Left ventricle myocardium inferior (tissue), 1 donor: ENCODE results near the gene RAB34. TPM values are rescaled to one million over a fixed set of nuclear protein-coding genes. Genes with fewer than 3 reads are reported as not detected.

Experiments
- DNase-seq: peaks from one replicate; pipeline ENCODE4 v3.0.0-alpha.2; 2020
- H3K27ac ChIP-seq: fragments of 200-600 bp; replicated peaks from 2 replicates; pipeline ENCODE4 v1.8.0; 2021
- H3K27me3 ChIP-seq: fragments of 200-600 bp; 2 replicates; pipeline ENCODE4 v1.8.0; 2021; ENCODE audit warnings: low read depth
- H3K36me3 ChIP-seq: fragments of 200-600 bp; 2 replicates; pipeline ENCODE4 v1.8.0; 2021
- H3K4me1 ChIP-seq: fragments of 200-600 bp; 2 replicates; pipeline ENCODE4 v1.8.0; 2021
- H3K4me3 ChIP-seq: fragments of 200-600 bp; 2 replicates; pipeline ENCODE4 v1.8.0; 2021; ENCODE audit warnings: mild to moderate bottlenecking, moderate library complexity
- H3K9me3 ChIP-seq: fragments of 200-600 bp; replicated peaks from 2 replicates; pipeline ENCODE4 v1.8.0; 2021
- intact Hi-C: fragments of 100-400 bp; cut with micrococcal nuclease; formaldehyde crosslinking; loops from one replicate; pipeline ENCODE4 v1.11.0; 2022
- total RNA-seq: library from RNA; stranded (reverse); fragmentation: NEBNext Ultra II Directional; extraction: Animal tissue kit (Norgen Biotek cat#: 25700); gene quantifications from one replicate; pipeline ENCODE4 v1.2.1, GENCODE V29; 2021
- TF ChIP-seq, protein P1 (sequence below): fragments of 200-600 bp; IDR thresholded peaks from 2 replicates; pipeline ENCODE4 v1.8.0; 2021; ENCODE audit warnings: antibody characterized with exemption, mild to moderate bottlenecking, borderline replicate concordance
- donor health status: DM: no; HTN: yes; CAD: no; lungs with severe emphysema.

The RAB34 gene
- total RNA-seq, 1 donor from 2014 or later, result 13.1 TPM

DNA sequence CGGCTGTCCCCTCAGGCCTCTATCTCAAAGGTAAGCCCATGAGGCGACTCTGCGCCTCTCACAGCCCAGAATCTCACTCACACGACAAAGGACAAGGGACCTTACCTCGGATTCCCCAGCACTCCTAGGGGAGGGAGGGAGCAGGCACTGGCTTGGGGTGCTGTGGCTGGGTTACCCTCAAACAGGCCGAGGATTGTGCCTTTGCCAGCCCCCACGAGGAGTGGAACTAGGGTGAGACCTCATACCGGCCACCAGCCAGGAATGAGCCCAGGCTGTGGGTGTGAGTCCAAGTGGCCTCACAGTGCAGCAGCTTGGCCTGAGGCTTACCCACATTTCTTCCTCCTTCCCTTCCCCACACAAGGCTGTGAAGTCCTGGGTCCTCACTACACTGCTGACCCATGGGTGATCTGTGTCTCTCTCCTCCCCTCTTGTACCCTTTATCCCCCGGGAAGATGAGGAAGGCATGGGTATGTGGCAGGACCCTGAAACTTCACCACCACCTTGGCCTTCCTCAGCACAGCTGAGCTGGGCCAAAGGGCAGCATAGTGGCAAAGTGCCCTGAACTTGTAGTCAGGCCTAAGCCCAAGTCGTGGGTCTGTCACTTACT lies 11.8 kb downstream of the RAB34 start:
- Histone ChIP-seq H3K4me1 (peaks cover 10% of the 10 kb centered on the region), H3K27ac (no peak overlapping the region), H3K27me3 (no peaks in the 10 kb centered on the region), H3K36me3 (peaks cover 27% of the 10 kb centered on the region), H3K4me3 (no peak overlapping the region), H3K9me3 (no peaks in the 10 kb centered on the region)
- TF ChIP-seq, protein P1, sequence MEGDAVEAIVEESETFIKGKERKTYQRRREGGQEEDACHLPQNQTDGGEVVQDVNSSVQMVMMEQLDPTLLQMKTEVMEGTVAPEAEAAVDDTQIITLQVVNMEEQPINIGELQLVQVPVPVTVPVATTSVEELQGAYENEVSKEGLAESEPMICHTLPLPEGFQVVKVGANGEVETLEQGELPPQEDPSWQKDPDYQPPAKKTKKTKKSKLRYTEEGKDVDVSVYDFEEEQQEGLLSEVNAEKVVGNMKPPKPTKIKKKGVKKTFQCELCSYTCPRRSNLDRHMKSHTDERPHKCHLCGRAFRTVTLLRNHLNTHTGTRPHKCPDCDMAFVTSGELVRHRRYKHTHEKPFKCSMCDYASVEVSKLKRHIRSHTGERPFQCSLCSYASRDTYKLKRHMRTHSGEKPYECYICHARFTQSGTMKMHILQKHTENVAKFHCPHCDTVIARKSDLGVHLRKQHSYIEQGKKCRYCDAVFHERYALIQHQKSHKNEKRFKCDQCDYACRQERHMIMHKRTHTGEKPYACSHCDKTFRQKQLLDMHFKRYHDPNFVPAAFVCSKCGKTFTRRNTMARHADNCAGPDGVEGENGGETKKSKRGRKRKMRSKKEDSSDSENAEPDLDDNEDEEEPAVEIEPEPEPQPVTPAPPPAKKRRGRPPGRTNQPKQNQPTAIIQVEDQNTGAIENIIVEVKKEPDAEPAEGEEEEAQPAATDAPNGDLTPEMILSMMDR, result no peak
- intact Hi-C loops, result no loop called here
- DNase-seq, result no peak

DNA sequence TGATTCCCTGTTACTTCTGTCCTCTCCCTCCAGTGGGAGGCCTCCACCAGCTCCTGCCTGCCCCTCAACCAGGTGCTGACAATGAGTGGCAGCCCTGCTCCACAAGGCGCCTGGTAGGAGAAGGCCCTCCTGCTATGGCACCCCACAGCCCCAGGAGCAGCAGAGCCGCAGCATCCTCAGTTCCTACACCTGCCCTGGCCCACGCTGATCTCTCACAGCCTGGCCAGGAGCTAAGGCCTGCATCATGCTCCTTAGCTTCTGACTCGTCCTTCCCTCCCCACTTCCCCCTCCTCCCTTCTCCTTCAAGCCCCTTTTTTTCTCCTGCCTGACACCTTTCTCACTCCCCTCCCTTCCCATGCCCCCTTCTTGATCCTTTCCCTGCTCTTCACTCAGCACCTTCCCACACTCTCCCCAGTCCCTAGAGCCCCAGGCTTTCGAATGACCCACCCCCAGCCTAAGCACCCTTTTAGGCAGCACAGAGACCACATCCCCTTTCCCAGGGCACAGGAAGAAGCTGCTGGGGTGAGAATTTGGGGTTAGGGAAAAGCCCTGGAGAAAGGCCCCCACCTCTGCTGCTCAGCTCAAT lies 12.5 kb downstream of the RAB34 start:
- no peaks in the 10 kb centered on the region for H3K9me3 ChIP-seq
- TF ChIP-seq, protein P1, result no peak
- H3K36me3 ChIP-seq, result peaks cover 34% of the 10 kb centered on the region
- intact Hi-C loops, result no loop called here
- no peak overlapping the region for H3K4me3 ChIP-seq
- no peaks in the 10 kb centered on the region for H3K27me3 ChIP-seq
- DNase-seq, result no peak
- no peak overlapping the region for H3K27ac ChIP-seq
- H3K4me1 ChIP-seq, result peaks cover 5% of the 10 kb centered on the region

DNA sequence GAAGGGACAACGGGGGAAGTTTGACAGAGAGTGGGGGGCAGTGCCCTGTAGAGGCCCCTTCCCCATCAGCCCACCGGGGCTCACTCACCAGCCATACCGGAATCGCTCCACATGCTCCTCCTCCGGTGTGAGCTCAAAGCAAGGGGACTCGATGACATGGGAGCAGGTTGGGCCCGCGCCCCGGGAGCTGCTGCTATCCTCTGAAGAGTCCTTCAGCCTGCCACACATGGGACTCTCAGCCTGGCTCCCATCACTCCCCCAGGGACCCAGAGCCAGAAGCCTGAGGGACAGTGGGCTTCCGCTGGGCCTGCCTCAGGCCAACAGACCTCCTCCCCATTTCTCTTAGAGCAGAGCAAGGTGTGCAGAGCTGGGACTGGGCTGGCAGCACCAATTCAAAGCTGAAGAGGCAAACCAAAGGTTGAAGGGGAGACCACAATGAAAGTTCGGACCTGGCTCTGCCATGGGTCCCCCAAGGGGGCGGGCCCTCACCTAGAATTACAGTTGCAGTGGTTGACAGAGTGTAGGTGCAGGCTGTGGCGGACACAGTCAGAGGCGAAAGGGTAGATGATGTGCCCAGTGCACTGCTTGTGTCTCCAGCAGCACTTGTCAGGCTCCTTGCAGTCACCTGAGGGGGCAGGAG lies 13.3 kb downstream of the RAB34 start:
- no peak overlapping the region for H3K27ac ChIP-seq
- no peak for DNase-seq
- TF ChIP-seq, protein P1, result no peak
- H3K27me3 ChIP-seq, result no peaks in the 10 kb centered on the region
- intact Hi-C loops, result no loop called here
- no peaks in the 10 kb centered on the region for H3K9me3 ChIP-seq
- no peaks in the 10 kb centered on the region for H3K4me1 ChIP-seq
- peaks cover 42% of the 10 kb centered on the region for H3K36me3 ChIP-seq
- no peak overlapping the region for H3K4me3 ChIP-seq

DNA sequence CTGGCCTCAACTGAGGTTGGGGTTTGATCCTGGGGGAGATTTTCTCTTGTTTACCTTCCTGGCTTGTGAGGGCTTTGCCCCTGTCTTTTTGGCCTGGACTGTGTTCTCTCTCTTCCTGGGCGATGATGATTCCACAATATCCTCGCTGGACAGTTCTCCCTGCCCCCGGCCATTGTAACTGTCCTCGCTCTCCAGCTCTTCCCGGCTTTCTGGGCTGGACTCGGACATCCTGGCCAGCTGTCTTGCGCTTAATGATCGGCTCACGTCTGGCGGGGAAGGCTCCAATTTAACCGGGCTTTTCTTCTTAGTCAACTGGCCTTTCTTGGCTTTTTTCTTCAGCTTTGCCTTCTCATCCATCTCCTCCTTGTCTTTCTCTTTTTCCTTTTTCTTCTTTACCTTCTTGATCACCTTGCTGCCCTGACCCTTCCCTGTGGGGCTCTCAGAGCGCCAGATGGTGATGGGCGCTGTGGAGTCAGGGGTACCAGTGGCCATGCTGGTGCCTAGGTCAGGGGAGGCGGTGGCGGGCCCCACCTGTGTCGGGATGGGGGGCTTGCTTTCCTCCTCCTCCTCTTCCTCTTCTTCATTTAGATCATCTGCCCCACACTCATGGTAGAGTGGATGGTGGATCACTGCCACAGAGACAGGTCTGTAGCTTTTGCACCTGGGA lies 14.0 kb downstream of the RAB34 start:
- intact Hi-C loops, result no loop called here
- no peaks in the 10 kb centered on the region for H3K27me3 ChIP-seq
- H3K4me1 ChIP-seq, result no peaks in the 10 kb centered on the region
- H3K27ac ChIP-seq, result no peak overlapping the region
- no peaks in the 10 kb centered on the region for H3K9me3 ChIP-seq
- peaks cover 49% of the 10 kb centered on the region for H3K36me3 ChIP-seq
- no peak overlapping the region for H3K4me3 ChIP-seq
- TF ChIP-seq, protein P1, result no peak
- no peak for DNase-seq

DNA sequence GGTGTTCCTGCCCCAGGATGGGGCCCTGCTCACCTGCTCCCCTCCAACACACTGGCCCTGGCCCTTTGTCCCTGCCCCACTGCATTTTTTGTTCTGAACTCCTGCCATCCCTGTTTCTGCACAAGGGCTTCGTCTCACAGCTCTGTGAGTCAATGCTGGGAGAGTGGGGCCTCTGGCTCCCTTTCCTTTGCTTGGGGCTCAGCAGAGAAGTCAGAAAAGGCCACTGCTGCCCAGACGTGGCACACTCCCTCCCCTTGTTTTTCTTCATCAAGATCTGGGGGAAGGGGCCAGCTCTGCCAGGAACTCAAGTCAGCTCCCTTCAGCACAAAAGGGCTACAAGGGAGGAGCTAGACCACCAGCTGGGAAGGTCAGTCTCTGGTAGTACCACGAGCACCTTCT lies 14.9 kb downstream of the RAB34 start:
- peaks cover 58% of the 10 kb centered on the region for H3K36me3 ChIP-seq
- DNase-seq, result no peak
- H3K27me3 ChIP-seq, result no peaks in the 10 kb centered on the region
- no peaks in the 10 kb centered on the region for H3K9me3 ChIP-seq
- no peak overlapping the region for H3K27ac ChIP-seq
- H3K4me1 ChIP-seq, result no peaks in the 10 kb centered on the region
- TF ChIP-seq, protein P1, result no peak
- no peak overlapping the region for H3K4me3 ChIP-seq
- intact Hi-C loops, result no loop called here
